Subcutaneous abdominal adipose tissue (tissue), 5 donors: ENCODE measurements around the gene VSIG10L2.

Source experiments
- H3K27ac ChIP-seq: one replicate; pipeline ENCODE4 v1.7.0; 2013; ENCODE audit warnings: low read depth, mild to moderate bottlenecking, inconsistent platforms, low read length, moderate library complexity
- H3K27me3 ChIP-seq, 5 donors: one replicate each; pipeline ENCODE4 v1.7.0; 2013; ENCODE audit warnings: low read length in 5 of 5, inconsistent platforms in 1 of 5; ENCODE audit not compliant: control insufficient read depth in 5 of 5, insufficient read depth in 4 of 5
- H3K36me3 ChIP-seq, 5 donors: one replicate each; pipeline ENCODE4 v1.7.0; 2013; ENCODE audit warnings: low read length in 5 of 5; ENCODE audit not compliant: control insufficient read depth in 5 of 5, insufficient read depth in 5 of 5
- H3K4me1 ChIP-seq, 5 donors: one replicate each; pipeline ENCODE4 v1.7.0; 2013; ENCODE audit warnings: low read length in 5 of 5, mild to moderate bottlenecking in 3 of 5, moderate library complexity in 1 of 5; ENCODE audit not compliant: control insufficient read depth in 5 of 5, insufficient read depth in 5 of 5
- H3K4me3 ChIP-seq, 5 donors: one replicate each; pipeline ENCODE4 v1.7.0; 2013; ENCODE audit warnings: low read length in 5 of 5, low read depth in 1 of 5
- H3K9ac ChIP-seq, 5 donors: one replicate each; pipeline ENCODE4 v1.7.0; 2013; ENCODE audit warnings: low read length in 5 of 5, mild to moderate bottlenecking in 4 of 5, moderate library complexity in 3 of 5
- H3K9me3 ChIP-seq, 5 donors: one replicate each; pipeline ENCODE4 v1.7.0; 2013; ENCODE audit warnings: low read length in 5 of 5; ENCODE audit not compliant: control insufficient read depth in 5 of 5
- donor health status: healthy.
- donor health status: healthy.
- donor health status: healthy.
- donor health status: healthy.
- donor health status: healthy.

The VSIG10L2 gene

DNA sequence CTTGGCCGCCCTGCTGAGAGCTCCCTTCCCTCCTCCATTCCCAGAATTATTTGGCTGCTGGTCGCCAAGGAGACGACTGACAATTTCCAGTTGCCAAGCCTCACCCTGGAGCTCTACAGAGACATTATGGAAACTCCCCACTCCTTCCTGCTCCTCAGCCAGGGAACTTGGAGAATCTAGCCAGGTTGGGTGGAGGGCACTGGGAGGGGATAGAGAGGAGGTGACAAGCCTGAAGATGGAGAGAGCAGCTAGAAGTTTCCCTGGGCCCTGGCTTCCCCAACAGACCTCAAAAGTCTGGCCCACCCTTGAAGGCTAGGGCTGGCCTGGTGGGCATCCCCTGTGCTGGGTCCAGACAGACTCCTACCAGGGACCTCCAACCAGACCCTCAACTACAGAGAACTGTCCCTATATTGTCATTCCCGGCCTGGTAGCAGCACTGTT is 6.7 kb upstream of the VSIG10L2 start:
- Histone ChIP-seq H3K9me3 (no peaks in the 10 kb centered on the region), H3K4me1 (peaks cover 0 to 13% (median 5%) of the 10 kb centered on the region in 5 donors), H3K27ac (no peak overlapping the region), H3K4me3 (no peak overlapping the region), H3K27me3 (no peaks in the 10 kb centered on the region), H3K36me3 (no peaks in the 10 kb centered on the region), H3K9ac (no peak overlapping the region)

DNA sequence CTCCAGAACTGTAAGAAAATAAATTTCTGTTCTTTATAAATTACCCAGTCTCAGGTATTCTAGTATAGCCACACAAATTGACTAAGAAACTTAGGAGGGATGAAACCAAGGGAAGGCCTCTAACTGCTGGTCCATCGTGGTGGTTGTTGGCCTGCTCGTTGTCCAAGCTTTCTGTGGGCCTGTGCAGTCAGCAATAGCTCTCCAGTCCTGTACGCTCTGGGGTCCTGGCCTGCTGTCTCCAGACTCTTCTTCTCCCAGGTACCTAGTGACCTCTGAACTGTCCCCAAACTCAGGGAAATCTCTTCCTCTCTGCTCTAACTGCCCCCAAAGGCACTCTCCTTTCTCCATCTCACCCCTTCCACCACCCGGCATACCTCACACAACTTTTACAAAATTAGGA is 5.7 kb upstream of the VSIG10L2 start:
- Histone ChIP-seq H3K9ac (no peak overlapping the region), H3K9me3 (no peaks in the 10 kb centered on the region), H3K4me1 (peaks cover 0 to 13% (median 5%) of the 10 kb centered on the region in 5 donors), H3K27ac (no peak overlapping the region), H3K36me3 (no peaks in the 10 kb centered on the region), H3K4me3 (no peak overlapping the region), H3K27me3 (no peaks in the 10 kb centered on the region)

DNA sequence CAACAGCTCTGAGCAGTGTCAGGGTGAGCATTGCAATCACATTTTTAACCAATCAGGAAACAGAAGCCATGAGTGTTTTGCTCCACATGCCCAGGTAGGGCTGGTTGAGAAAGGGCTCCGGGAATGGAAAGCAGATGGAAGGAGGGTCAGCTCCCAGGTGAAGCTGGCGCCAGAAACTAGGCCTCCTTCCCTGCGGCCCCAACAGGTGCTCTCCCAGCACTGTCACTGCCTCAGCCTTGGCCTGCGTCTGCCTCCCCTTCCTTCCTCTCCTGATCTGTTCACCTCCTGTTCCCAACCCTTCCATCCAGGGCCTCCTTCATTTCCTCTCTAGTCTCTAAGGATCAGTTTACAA is 4.6 kb upstream of the VSIG10L2 start:
- H3K27ac ChIP-seq = no peak overlapping the region

DNA sequence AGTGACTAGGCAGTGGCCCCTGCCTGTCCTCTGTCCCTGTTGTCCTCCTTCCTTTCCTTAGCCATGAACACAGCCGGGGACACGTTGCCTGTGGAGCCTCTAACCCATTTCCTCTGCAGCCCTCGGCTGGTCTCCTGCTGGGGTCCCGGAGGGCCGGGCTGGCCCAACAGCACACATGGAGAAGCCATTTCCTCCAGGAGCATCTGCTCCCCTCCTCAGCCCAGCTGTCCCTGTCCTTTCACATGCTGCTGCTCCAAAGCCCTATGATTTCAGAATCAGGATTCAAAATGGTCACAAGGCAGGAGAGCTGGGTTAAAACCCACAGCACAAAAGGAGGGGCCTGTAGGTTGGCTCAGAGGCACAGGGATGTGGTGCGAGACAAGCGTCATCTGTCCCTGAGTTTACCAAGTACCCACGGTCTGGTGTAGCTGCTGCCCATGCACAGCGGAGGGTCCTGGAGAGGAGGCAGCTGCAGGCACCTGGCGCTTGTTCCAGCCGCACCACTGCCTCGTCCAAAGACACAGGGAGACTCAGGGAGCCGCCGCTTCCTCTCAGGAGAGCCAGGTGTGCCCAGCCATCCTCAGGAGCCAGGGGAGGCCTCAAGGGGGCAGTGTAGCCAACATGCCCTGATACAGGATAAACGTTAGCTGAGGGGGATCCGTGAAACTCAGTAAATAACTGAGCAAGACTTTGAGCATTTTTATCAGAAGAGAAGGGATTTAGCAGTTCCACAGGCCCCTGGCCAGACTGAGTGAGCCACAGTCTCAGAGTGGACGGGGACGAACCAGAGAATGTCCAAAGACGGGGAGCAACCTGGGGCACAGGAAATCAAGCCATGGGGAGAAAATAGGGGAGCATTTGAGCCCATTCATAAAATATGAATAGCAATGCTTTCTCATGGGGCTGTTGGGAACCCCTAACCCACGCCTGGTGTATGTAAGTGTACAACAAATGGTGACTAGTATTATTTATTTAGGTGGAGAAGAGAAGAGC is 3.9 kb upstream of the VSIG10L2 start:
- H3K9ac ChIP-seq = peak overlapping the region in 1 of 5 donors; percentile 5
- H3K4me3 ChIP-seq = no peak overlapping the region
- no peaks in the 10 kb centered on the region for H3K27me3 ChIP-seq
- no peak overlapping the region for H3K27ac ChIP-seq
- no peaks in the 10 kb centered on the region for H3K36me3 ChIP-seq
- H3K9me3 ChIP-seq = no peaks in the 10 kb centered on the region
- peaks cover 0 to 13% (median 5%) of the 10 kb centered on the region in 5 donors for H3K4me1 ChIP-seq

More for the DNA sequence above, 4.6 kb upstream of the VSIG10L2 start:
- H3K36me3 ChIP-seq = no peaks in the 10 kb centered on the region
- no peak overlapping the region for H3K4me3 ChIP-seq
- no peak overlapping the region for H3K9ac ChIP-seq
- H3K4me1 ChIP-seq = peaks cover 0 to 13% (median 5%) of the 10 kb centered on the region in 5 donors
- H3K27me3 ChIP-seq = no peaks in the 10 kb centered on the region
- H3K9me3 ChIP-seq = no peaks in the 10 kb centered on the region

DNA sequence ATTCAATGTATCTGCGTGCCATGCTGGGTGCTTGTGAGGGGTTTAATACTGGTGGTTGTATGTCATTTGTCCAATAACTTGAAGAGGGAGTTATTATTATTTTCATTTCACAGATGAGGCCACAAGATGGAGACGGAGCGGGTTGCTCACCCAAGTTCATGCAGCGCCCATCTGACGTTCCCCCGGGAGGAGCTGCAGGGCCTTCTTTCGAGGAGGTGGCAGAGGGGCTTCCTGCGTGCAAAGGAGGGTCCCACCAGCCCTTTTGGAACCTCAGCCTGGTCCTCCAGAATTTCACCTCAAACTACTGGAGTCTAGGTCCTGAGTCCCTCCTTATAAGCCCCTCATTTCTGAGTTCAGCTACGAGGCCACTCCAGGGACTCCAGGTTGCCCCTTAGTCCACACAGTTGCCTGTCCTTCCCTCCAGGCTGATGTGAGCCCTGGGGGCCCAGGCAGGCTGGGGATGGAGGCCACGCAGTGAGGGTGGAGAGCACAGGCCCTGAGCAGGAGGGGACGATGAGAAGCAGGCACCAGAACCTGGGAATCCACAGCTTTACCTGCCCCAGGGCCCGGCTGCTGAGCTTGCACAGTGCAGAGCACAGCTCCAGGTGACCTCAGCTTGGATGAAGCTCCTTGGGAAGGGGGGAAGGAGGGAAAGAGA is 2.9 kb upstream of the VSIG10L2 start:
- no peaks in the 10 kb centered on the region for H3K27me3 ChIP-seq
- H3K9me3 ChIP-seq = no peaks in the 10 kb centered on the region
- no peaks in the 10 kb centered on the region for H3K36me3 ChIP-seq
- H3K4me3 ChIP-seq = no peak overlapping the region
- peaks cover 0 to 13% (median 5%) of the 10 kb centered on the region in 5 donors for H3K4me1 ChIP-seq
- no peak overlapping the region for H3K9ac ChIP-seq
- no peak overlapping the region for H3K27ac ChIP-seq

DNA sequence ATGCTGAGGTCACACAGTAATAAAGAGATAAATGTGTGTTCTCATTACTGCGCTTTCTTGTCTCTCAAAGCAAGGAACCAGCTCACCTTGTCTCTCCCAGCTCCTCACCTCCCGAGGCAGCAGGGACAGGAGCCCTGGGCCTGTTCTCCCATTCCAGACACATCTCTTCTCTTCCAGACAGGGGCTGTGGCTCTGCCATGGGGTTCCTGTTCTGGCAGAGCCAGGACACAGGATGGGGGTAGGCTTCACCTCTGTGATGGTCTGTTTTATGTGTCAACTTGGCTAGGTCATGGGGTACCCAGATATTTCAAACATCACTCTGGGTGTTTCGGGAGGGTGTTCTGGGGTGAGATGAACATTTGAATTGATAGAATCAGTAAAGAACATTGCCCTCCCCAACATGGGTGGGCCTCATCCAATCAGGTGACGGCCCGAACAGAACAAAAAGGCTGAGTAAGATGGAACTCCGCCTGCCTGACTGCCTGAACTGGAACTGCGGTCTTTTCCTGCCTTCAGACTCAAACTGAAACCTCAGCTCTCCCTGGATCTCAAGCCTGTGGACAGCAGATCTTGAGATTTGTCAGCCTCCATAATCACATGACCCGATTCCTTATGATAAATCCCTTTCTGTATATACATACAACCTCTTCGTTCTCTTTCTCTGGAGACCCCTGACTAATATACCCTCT is 2.0 kb upstream of the VSIG10L2 start:
- no peak overlapping the region for H3K27ac ChIP-seq
- peaks cover 0 to 13% (median 5%) of the 10 kb centered on the region in 5 donors for H3K4me1 ChIP-seq
- H3K4me3 ChIP-seq = no peak overlapping the region
- H3K9me3 ChIP-seq = no peaks in the 10 kb centered on the region
- no peak overlapping the region for H3K9ac ChIP-seq
- no peaks in the 10 kb centered on the region for H3K36me3 ChIP-seq
- H3K27me3 ChIP-seq = no peaks in the 10 kb centered on the region

DNA sequence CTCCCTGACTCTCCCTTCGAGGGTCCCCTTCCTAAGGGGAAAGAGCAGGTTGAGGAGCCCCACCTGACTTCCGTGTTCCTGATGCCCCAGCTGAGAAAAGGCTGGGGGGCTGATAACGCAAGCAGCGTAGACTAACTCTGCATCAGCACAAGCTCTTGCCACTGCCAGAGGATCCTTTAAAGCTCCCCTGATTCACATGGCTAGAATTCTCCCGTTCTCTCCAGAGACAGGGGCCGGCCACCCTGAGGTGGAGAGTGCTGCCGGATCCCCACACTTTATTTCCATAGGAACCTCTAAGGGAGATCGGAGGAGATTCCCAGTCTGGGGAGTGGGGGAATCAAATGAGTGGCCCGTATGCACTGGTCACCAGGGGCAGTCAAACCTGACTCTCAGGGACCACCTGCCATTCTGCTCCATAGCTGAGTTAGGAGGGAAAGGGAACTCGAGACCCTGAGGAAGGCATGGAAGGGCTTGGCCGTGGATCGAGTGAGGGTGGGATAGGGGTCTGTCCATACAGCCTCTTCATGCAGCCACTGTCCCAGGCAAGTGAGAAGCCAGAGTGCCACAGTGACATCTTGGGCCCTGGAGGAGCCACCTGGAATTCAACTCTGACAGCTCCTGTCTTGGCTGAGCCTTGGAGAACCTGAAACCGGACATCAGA is 1.4 kb upstream of the VSIG10L2 start:
- Histone ChIP-seq H3K4me1 (peaks cover 0 to 13% (median 5%) of the 10 kb centered on the region in 5 donors), H3K9ac (no peak overlapping the region), H3K27ac (no peak overlapping the region), H3K9me3 (no peaks in the 10 kb centered on the region), H3K27me3 (no peaks in the 10 kb centered on the region), H3K36me3 (no peaks in the 10 kb centered on the region), H3K4me3 (no peak overlapping the region)

DNA sequence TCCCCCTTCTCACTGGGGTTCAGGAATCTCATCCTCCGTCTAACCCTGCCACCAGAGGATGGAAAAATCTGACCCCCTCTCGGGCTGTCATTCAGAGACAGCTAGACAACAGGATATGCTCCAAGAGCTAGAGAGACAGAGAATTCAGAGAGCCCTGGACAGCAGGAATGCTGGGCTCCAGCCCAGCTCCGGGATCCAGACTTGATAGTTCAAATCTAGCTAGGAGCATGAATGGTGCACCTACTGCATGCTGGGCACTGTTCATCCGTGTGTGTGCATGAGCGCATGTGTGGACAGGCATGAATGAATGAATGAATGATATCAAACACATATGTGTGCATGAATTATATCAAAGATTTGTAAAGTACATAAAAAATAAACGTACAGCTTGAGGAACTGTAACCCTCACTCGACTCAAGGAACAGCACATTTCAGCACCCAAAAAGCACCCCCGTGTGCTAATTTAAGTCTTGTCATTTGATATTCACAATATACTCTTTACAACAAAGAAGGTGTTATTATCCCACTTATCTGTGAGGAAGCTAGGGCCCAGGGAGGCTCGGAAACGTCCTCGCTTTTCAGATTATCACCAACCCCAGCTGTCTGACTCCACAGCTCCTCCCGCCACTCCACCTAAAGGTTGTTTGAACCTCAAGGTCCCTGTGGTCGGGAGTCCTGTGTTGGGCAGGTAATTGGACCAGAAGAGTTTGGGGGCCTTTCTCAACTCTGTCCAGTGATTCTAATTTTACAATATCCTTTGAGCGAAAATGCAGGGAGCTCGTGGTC is 640 bp upstream of the VSIG10L2 start:
- Histone ChIP-seq H3K9me3 (no peaks in the 10 kb centered on the region), H3K27ac (no peak overlapping the region), H3K4me3 (no peak overlapping the region), H3K4me1 (peaks cover 0 to 13% (median 5%) of the 10 kb centered on the region in 5 donors), H3K36me3 (no peaks in the 10 kb centered on the region), H3K27me3 (no peaks in the 10 kb centered on the region), H3K9ac (no peak overlapping the region)
